Measurements from ENCODE around the gene RAMACL. TPM values are rescaled to one million over a fixed set of nuclear protein-coding genes. Genes with fewer than 3 reads are reported as not detected.
"Not testable (repeated sequence)": the region's sequence is repeated elsewhere in the genome, so short reads cannot be mapped to it uniquely, and the experiment has no call there.

RAMACL gene
- total and polyA plus RNA-seq, 2 of the 13 experiments (the other 11 are each of a cell fraction or from before 2014, with no cell fraction given): 0.09 to 0.29 TPM

- TF ChIP-seq THAP8 (CRISPR knock-in tag; IDR thresholded peaks at IDR 0.05; ENCODE audit: borderline replicate concordance): no peak
- no peak for TF ChIP-seq MEIS1 (CRISPR knock-in tag; IDR thresholded peaks at IDR 0.05; ENCODE audit: borderline replicate concordance)
These were observed 4.2 kb downstream of the RAMACL start (continued) for GRCh38 chr6:166582258-166582657.

- POLR2A ChIA-PET; H3K36me3 ChIP-seq (replicated peaks in 1 of 2; ENCODE audit: control insufficient read depth in 1 of 2, insufficient read depth in 2 of 2, low read length in 2 of 2); FAIRE-seq; DNase-seq (ENCODE audit: low spot score); H3K27ac ChIP-seq (ENCODE audit: extremely low read length, insufficient read depth, low read length); H3K79me2 ChIP-seq (ENCODE audit: insufficient read depth, low read length); intact Hi-C loops (cut with micrococcal nuclease; ENCODE audit: unreplicated experiment); ATAC-seq; H4K20me1 ChIP-seq (ENCODE audit: insufficient read depth, low read length); H3K4me2 ChIP-seq (ENCODE audit: low read depth, low read length); in situ Hi-C loops (cut with HindIII; ENCODE audit: extremely low pct_ligation_motif_present, low pct_unique_long_range_greater_than_20kb); H2AFZ ChIP-seq (ENCODE audit: low read length); H3K9ac ChIP-seq (ENCODE audit: insufficient read depth, low read depth, low read length); CTCF ChIA-PET (ENCODE audit: low intra/inter-chr PET ratio, low total read pairs); H3K4me1 ChIP-seq (ENCODE audit: insufficient read depth, low read length); H3K9me3 ChIP-seq (ENCODE audit: low read length); BruUV-seq (replicated peaks); H3K4me3 ChIP-seq (replicated peaks in 1 of 3; ENCODE audit: insufficient read depth in 1 of 3, low read depth in 2 of 3, low read length in 3 of 3): not testable (repeated sequence)
- peaks cover 2 to 36% of the 10 kb centered on the region in 2 experiments; a peak in 4 of 5 replicates for H3K27me3 ChIP-seq (ENCODE audit: control insufficient read depth in 1 of 2, insufficient read depth in 2 of 2, low read length in 2 of 2)
- 38% methylated on average over 8 of the region's 8 CpGs for WGBS (ENCODE audit: low lambda C conversion rate)
These were observed 4.7 kb downstream of the RAMACL start for GRCh38 chr6:166581801-166582200.

GRCh38 chr6:166581091-166581511 is 5.4 kb downstream of the RAMACL start:
- H3K4me3 ChIP-seq (replicated peaks in 1 of 3; ENCODE audit: insufficient read depth in 1 of 3, low read depth in 2 of 3, low read length in 3 of 3): no peak overlapping the region
- no TSS peak for BruUV-seq (replicated peaks)
- in situ Hi-C loops (cut with HindIII; ENCODE audit: extremely low pct_ligation_motif_present, low pct_unique_long_range_greater_than_20kb): no loop called here
- no peaks in the 10 kb centered on the region for H3K4me1 ChIP-seq (ENCODE audit: insufficient read depth, low read length)
- no peak overlapping the region for H2AFZ ChIP-seq (ENCODE audit: low read length)
- FAIRE-seq (no peak), DNase-seq (ENCODE audit: low spot score) (no peak), ATAC-seq (no peak)
- H3K27me3 ChIP-seq (ENCODE audit: control insufficient read depth in 1 of 2, insufficient read depth in 2 of 2, low read length in 2 of 2): peaks cover 2 to 36% of the 10 kb centered on the region in 2 experiments; a peak in 4 of 5 replicates
- H3K27ac ChIP-seq (ENCODE audit: extremely low read length, insufficient read depth, low read length): no peak overlapping the region
- ChIA-PET POLR2A (no interaction called here), CTCF (ENCODE audit: low intra/inter-chr PET ratio, low total read pairs) (no interaction called here)
- 0 out of 2 replicates have a peak, but pooled peaks have one; percentile 24 for TF ChIP-seq ZNF704 (CRISPR knock-in tag; IDR thresholded peaks at IDR 0.05; ENCODE audit: borderline replicate concordance)
- TF ChIP-seq ZFP36 (IDR thresholded peaks at IDR 0.05; ENCODE audit: borderline replicate concordance, low read depth, low read length, partially characterized antibody): no peak
- no peaks in the 10 kb centered on the region for H3K9me3 ChIP-seq (ENCODE audit: low read length)
- H4K20me1 ChIP-seq (ENCODE audit: insufficient read depth, low read length): no peaks in the 10 kb centered on the region
- no peaks in the 10 kb centered on the region for H3K36me3 ChIP-seq (replicated peaks in 1 of 2; ENCODE audit: control insufficient read depth in 1 of 2, insufficient read depth in 2 of 2, low read length in 2 of 2)
- H3K79me2 ChIP-seq (ENCODE audit: insufficient read depth, low read length): no peaks in the 10 kb centered on the region
- intact Hi-C loops (cut with micrococcal nuclease; ENCODE audit: unreplicated experiment): no loop called here
- WGBS (ENCODE audit: low lambda C conversion rate): 61% methylated on average over 11 of the region's 11 CpGs
- H3K9ac ChIP-seq (ENCODE audit: insufficient read depth, low read depth, low read length): no peak overlapping the region
- H3K4me2 ChIP-seq (ENCODE audit: low read depth, low read length): no peak overlapping the region

All from HepG2 (cell line).